Measurements from ENCODE around the gene ALKBH2. TPM values are rescaled to one million over a fixed set of nuclear protein-coding genes. Genes with fewer than 3 reads are reported as not detected.

ALKBH2 gene
- total and polyA plus RNA-seq, 2 experiments from 2014 or later: 16.4 to 35.9 TPM

DNA sequence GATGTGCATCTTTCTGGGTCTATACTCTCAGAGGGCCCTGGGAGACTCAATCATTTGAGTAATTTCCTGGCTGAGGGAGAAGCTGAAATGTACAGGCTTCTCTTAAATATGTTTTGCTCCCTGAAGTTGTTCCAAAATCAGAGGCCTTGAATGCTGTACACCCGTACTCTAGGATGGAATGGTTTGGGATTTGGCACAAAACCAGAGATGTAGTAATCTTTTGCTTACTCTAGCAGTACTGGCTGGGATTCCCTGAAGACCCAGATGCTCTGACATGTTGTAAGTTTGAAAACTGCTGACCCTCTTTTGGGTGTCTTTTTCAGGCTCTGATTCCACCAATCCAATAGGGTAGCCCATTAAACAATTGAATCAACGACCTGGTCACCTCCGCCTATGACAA lies 33.5 kb upstream of the ALKBH2 start:
- no peaks in the 10 kb centered on the region for H3K27me3 ChIP-seq (ENCODE audit: insufficient read depth)

DNA sequence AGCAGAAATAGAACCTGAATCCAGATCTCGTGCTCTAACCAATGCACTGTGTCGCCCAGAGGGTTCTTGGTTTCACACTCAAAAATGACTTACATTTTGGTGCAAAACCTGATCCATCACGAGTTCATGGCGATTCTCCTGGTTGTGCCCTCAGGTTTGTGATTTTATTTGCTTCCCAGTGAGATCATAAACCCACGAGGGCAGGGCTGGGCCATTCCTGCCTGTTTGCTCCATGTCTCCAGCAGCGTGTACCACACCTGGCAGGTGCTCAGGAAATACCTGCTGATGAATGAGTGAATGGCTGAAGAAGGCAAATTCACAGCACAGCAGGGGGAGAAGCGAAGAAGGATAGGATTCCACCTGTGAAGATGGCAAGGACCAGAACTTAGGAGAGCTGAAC lies 32.5 kb upstream of the ALKBH2 start:
- no peaks in the 10 kb centered on the region for H3K36me3 ChIP-seq (ENCODE audit: insufficient read depth)
- H3K4me3 ChIP-seq: no peak overlapping the region
- Mint-ChIP-seq H3K4me1 (peaks cover 12% of the 10 kb centered on the region), H3K9me3 (no peaks in the 10 kb centered on the region), H3K36me3 (ENCODE audit: low read depth) (no peaks in the 10 kb centered on the region; the same call in 2 of the 3 replicates), H3K27me3 (ENCODE audit: insufficient read depth, low read depth, poor library complexity) (peaks cover 4% of the 10 kb centered on the region), H3K4me3 (no peak overlapping the region), H3K27ac (peak overlapping the region; percentile 14; the same call in 1 of the 2 replicates)
- DNase-seq (ENCODE audit: low spot score) (no peak), ATAC-seq (no peak)
- no peak overlapping the region for H3K4me2 ChIP-seq
- no peaks in the 10 kb centered on the region for H3K9me2 ChIP-seq (ENCODE audit: insufficient read depth)
- H3K27me3 ChIP-seq (ENCODE audit: insufficient read depth): no peaks in the 10 kb centered on the region
- TF ChIP-seq CREB1 (CRISPR knock-in tag; IDR thresholded peaks at IDR 0.05; ENCODE audit: low read depth): no peak
- TF ChIP-seq, protein P1, sequence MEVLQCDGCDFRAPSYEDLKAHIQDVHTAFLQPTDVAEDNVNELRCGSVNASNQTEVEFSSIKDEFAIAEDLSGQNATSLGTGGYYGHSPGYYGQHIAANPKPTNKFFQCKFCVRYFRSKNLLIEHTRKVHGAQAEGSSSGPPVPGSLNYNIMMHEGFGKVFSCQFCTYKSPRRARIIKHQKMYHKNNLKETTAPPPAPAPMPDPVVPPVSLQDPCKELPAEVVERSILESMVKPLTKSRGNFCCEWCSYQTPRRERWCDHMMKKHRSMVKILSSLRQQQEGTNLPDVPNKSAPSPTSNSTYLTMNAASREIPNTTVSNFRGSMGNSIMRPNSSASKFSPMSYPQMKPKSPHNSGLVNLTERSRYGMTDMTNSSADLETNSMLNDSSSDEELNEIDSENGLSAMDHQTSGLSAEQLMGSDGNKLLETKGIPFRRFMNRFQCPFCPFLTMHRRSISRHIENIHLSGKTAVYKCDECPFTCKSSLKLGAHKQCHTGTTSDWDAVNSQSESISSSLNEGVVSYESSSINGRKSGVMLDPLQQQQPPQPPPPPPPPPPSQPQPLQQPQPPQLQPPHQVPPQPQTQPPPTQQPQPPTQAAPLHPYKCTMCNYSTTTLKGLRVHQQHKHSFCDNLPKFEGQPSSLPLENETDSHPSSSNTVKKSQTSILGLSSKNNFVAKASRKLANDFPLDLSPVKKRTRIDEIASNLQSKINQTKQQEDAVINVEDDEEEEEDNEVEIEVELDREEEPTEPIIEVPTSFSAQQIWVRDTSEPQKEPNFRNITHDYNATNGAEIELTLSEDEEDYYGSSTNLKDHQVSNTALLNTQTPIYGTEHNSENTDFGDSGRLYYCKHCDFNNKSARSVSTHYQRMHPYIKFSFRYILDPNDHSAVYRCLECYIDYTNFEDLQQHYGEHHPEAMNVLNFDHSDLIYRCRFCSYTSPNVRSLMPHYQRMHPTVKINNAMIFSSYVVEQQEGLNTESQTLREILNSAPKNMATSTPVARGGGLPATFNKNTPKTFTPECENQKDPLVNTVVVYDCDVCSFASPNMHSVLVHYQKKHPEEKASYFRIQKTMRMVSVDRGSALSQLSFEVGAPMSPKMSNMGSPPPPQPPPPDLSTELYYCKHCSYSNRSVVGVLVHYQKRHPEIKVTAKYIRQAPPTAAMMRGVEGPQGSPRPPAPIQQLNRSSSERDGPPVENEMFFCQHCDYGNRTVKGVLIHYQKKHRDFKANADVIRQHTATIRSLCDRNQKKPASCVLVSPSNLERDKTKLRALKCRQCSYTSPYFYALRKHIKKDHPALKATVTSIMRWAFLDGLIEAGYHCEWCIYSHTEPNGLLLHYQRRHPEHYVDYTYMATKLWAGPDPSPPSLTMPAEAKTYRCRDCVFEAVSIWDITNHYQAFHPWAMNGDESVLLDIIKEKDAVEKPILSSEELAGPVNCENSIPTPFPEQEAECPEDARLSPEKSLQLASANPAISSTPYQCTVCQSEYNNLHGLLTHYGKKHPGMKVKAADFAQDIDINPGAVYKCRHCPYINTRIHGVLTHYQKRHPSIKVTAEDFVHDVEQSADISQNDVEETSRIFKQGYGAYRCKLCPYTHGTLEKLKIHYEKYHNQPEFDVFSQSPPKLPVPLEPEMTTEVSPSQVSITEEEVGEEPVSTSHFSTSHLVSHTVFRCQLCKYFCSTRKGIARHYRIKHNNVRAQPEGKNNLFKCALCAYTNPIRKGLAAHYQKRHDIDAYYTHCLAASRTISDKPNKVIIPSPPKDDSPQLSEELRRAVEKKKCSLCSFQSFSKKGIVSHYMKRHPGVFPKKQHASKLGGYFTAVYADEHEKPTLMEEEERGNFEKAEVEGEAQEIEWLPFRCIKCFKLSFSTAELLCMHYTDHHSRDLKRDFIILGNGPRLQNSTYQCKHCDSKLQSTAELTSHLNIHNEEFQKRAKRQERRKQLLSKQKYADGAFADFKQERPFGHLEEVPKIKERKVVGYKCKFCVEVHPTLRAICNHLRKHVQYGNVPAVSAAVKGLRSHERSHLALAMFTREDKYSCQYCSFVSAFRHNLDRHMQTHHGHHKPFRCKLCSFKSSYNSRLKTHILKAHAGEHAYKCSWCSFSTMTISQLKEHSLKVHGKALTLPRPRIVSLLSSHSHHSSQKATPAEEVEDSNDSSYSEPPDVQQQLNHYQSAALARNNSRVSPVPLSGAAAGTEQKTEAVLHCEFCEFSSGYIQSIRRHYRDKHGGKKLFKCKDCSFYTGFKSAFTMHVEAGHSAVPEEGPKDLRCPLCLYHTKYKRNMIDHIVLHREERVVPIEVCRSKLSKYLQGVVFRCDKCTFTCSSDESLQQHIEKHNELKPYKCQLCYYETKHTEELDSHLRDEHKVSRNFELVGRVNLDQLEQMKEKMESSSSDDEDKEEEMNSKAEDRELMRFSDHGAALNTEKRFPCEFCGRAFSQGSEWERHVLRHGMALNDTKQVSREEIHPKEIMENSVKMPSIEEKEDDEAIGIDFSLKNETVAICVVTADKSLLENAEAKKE (CRISPR knock-in tag; IDR thresholded peaks at IDR 0.05): 0 out of 2 replicates have a peak, but pooled peaks have one; percentile 6
- no peak overlapping the region for H2AFZ ChIP-seq
- H3K79me2 ChIP-seq (replicated peaks; ENCODE audit: insufficient read depth): no peaks in the 10 kb centered on the region
- H3F3A ChIP-seq (replicated peaks; ENCODE audit: low read depth): no peaks in the 10 kb centered on the region
- no peaks in the 10 kb centered on the region for H4K20me1 ChIP-seq (replicated peaks; ENCODE audit: insufficient read depth)
- H3K4me1 ChIP-seq (ENCODE audit: insufficient read depth): no peaks in the 10 kb centered on the region
- no peak overlapping the region for H3K27ac ChIP-seq (ENCODE audit: low read depth)

More for the DNA sequence above, 33.5 kb upstream of the ALKBH2 start:
- no peaks in the 10 kb centered on the region for H3K36me3 ChIP-seq (ENCODE audit: insufficient read depth)
- H3K9me2 ChIP-seq (ENCODE audit: insufficient read depth): no peaks in the 10 kb centered on the region
- H3K9me3 Mint-ChIP-seq: no peaks in the 10 kb centered on the region
- H3K4me3 Mint-ChIP-seq: no peak overlapping the region
- no peak overlapping the region for H3K4me2 ChIP-seq
- DNase-seq (ENCODE audit: low spot score) (no peak), ATAC-seq (no peak)
- peaks cover 15% of the 10 kb centered on the region for H3K4me1 Mint-ChIP-seq
- H3K27ac ChIP-seq (ENCODE audit: low read depth): no peak overlapping the region
- no peaks in the 10 kb centered on the region; the same call in 2 of the 3 replicates for H3K36me3 Mint-ChIP-seq (ENCODE audit: low read depth)
- TF ChIP-seq POLR2AphosphoS5 (IDR thresholded peaks at IDR 0.05; ENCODE audit: low read depth) (no peak), EZH2 (IDR thresholded peaks at IDR 0.05; ENCODE audit: low read depth, unreplicated experiment) (no peak), EZH2phosphoT487 (IDR thresholded peaks at IDR 0.05; ENCODE audit: unreplicated experiment) (no peak), ZNF114 (CRISPR knock-in tag; IDR thresholded peaks at IDR 0.05) (no peak)
- TF ChIP-seq, protein P2, sequence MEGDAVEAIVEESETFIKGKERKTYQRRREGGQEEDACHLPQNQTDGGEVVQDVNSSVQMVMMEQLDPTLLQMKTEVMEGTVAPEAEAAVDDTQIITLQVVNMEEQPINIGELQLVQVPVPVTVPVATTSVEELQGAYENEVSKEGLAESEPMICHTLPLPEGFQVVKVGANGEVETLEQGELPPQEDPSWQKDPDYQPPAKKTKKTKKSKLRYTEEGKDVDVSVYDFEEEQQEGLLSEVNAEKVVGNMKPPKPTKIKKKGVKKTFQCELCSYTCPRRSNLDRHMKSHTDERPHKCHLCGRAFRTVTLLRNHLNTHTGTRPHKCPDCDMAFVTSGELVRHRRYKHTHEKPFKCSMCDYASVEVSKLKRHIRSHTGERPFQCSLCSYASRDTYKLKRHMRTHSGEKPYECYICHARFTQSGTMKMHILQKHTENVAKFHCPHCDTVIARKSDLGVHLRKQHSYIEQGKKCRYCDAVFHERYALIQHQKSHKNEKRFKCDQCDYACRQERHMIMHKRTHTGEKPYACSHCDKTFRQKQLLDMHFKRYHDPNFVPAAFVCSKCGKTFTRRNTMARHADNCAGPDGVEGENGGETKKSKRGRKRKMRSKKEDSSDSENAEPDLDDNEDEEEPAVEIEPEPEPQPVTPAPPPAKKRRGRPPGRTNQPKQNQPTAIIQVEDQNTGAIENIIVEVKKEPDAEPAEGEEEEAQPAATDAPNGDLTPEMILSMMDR (conservative IDR thresholded peaks at IDR 0.05; ENCODE audit: low read depth in 2 of 2): no peak
- peaks cover 4% of the 10 kb centered on the region for H3K27me3 Mint-ChIP-seq (ENCODE audit: insufficient read depth, low read depth, poor library complexity)
- H3K4me1 ChIP-seq (ENCODE audit: insufficient read depth): no peaks in the 10 kb centered on the region
- H3K79me2 ChIP-seq (replicated peaks; ENCODE audit: insufficient read depth): no peaks in the 10 kb centered on the region
- H3F3A ChIP-seq (replicated peaks; ENCODE audit: low read depth): no peaks in the 10 kb centered on the region
- no peak overlapping the region for H3K4me3 ChIP-seq
- H3K27ac Mint-ChIP-seq: no peak overlapping the region
- H4K20me1 ChIP-seq (replicated peaks; ENCODE audit: insufficient read depth): no peaks in the 10 kb centered on the region
- H2AFZ ChIP-seq: no peak overlapping the region
